Measurements from ENCODE around the gene PRKCE.
A peak's percentile ranks its signal among the peaks of the same experiment; 100 is the strongest.
"Not testable (repeated sequence)": the region's sequence is repeated elsewhere in the genome, so short reads cannot be mapped to it uniquely, and the experiment has no call there.

Gene PRKCE

DNA sequence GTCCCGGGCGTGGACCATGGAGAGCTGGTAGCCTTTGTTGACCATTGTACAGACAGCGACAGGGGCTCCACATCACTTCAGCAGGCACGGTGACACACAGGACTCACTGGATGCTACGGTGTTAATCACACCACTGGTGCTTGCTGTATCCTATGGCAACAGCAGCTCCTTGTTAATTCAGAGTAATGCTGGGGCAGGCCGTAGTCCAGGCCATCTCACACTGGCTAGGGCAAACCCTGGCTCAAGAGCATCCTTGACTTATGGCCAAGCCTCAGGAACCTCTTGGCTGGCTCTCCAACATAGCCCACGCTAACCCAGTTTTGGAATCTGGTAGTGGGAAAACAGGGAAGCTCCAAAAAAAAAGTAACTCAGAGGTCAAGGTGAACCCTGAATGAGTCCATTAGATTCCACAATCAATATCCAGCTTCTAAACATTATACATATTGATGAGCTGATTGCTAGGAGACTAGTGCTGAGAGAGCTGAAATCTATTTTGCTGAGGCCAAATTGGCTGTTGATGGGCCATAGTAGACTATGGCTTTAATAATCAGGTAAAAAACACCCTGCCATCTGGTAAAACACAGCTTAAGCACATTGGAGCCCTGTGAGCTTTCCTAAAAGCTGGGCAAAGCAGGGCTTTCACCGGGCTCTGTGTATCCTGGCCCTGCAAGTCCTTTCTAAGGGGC, 253.6 kb downstream of the PRKCE start:
- DNase-seq (ENCODE audit: low read depth in 1 of 2, low spot score in 1 of 2): no peak
- in situ Hi-C loops (cut with HindIII; ENCODE audit: low pct_unique_long_range_greater_than_20kb, low sequenced_read_pairs): no loop called here
- TF ChIP-seq JUND (IDR thresholded peaks at IDR 0.05; ENCODE audit: low read depth): no peak

DNA sequence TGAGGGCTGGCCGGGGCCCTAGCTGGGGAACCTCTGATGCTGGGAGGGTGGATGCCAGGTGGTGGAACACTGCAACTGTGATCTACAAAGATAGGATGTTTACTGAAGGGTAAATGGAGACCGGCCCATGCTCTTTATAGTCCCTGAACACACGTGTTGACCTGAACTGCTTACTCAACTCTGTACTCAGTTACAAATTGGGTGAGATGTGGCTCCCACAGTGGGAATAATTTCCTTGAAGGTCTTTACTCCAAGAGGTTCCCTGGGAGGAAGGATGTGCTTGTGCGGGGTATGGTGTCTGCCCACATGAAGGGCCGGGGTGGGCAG, 254.1 kb downstream of the PRKCE start:
- TF ChIP-seq JUND (IDR thresholded peaks at IDR 0.05; ENCODE audit: low read depth): no peak
- in situ Hi-C loops (cut with HindIII; ENCODE audit: low pct_unique_long_range_greater_than_20kb, low sequenced_read_pairs): no loop called here
- no peak for DNase-seq (ENCODE audit: low read depth in 1 of 2, low spot score in 1 of 2)

DNA sequence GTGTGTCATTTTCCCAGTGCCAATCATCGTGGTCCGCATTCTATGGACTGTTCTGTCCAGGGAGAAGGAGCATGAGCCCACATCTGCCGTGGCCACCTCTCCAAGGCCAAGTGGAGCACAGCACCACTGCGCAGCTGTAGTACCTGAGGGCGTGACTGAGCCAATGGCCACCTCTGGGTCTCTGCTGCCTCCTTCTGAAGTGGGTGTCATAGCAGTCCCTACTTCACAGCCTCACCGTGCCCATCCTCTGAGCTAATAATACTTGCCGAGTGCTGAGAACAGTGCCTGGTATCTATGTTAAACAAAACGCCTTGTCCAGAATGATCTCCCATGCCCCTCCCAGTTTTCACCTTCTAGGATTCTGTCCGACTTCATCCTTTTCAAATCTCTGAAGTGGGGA, 256.1 kb downstream of the PRKCE start:
- in situ Hi-C loops (cut with HindIII; ENCODE audit: low pct_unique_long_range_greater_than_20kb, low sequenced_read_pairs): no loop called here
- DNase-seq (ENCODE audit: low read depth in 1 of 2, low spot score in 1 of 2): no peak
- no peak for TF ChIP-seq JUND (IDR thresholded peaks at IDR 0.05; ENCODE audit: low read depth)

DNA sequence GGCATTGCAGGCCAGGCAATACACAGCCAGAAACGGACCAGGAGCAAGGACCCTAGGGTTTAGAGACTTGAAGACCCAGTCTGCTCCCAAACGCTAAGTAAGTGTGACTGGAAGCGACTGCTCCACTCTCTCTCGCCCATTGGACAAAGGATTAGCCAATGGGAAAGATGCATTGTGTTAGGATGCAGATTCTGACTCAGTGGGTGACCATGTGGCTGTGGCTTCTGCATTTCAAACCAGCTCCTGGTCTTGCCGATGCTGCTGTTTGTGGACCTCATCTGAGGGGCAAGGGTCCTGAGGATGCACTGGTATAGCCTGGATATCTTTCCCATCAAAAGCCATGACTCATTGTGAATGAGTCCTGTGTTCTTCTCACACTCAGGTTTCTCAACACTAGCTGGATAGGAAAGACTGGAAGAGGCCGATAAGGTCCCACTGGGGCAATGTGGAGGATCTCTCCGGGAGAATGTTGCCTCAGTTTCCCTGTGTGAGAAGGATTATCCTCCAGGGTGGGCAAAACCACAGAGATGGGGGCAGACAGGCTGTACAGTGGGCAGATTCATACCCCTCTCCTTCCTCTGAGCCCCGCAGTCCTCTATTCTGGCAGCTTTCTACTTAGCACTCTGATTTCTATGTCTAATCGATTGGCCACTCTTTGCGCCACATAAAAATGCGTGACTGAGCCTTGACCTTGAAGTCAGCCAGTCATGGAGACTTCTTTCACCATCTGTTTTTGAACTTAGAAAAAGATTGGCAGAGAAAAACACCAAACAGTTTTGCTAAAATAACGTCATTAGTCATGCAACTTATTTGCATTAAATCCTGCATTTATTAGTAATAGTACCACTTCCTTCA, 257.1 kb downstream of the PRKCE start:
- no peak for TF ChIP-seq JUND (IDR thresholded peaks at IDR 0.05; ENCODE audit: low read depth)
- DNase-seq (ENCODE audit: low read depth in 1 of 2, low spot score in 1 of 2): no peak
- in situ Hi-C loops (cut with HindIII; ENCODE audit: low pct_unique_long_range_greater_than_20kb, low sequenced_read_pairs): no loop called here

DNA sequence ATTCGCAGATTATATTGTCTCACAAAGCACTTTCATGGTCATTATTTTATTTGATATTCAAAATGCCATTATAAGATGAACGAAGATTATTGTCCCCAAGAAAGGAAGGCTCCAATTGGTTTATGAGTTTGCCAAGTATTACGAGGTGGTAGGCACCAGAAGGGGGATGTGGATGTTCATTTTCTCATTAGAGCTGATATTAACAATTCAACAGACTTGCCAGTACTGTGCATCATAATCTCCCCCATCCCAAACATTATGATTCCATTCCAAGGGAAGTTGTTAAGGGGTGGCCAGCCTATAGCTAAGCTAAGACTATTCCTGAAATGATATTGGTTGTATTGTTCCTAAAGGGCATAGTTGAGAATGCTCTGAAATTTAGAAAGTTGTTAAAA, 257.7 kb downstream of the PRKCE start:
- in situ Hi-C loops (cut with HindIII; ENCODE audit: low pct_unique_long_range_greater_than_20kb, low sequenced_read_pairs): no loop called here
- TF ChIP-seq JUND (IDR thresholded peaks at IDR 0.05; ENCODE audit: low read depth): no peak
- DNase-seq (ENCODE audit: low read depth in 1 of 2, low spot score in 1 of 2): no peak

DNA sequence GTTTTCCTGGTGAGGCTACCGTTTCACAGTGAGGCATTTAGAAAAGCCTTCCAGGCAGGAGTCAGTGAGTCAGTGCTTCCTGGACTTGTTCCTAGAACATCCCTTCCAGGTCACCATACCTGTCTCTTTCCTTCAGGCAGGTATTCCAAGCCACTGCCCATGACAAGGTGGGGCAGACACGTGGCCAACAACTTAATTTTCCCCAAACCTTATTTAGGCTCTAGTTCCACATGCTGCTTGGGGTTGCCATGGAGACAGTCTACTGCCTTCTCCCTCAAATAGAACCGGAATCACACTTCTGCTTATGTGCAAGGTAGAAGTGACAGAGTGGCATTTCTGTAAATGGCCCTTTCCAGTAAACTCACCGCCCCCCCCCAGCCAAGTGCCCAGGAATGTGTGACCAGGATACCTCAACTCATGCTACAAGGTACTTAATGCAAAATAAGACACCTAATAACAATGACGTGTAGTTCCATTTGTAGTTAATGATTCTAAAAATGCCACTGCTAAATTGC, 258.3 kb downstream of the PRKCE start:
- no peak for TF ChIP-seq JUND (IDR thresholded peaks at IDR 0.05; ENCODE audit: low read depth)
- peak; percentile 28 to 81 for DNase-seq (ENCODE audit: low read depth in 1 of 2, low spot score in 1 of 2)
- in situ Hi-C loops (cut with HindIII; ENCODE audit: low pct_unique_long_range_greater_than_20kb, low sequenced_read_pairs): no loop called here

DNA sequence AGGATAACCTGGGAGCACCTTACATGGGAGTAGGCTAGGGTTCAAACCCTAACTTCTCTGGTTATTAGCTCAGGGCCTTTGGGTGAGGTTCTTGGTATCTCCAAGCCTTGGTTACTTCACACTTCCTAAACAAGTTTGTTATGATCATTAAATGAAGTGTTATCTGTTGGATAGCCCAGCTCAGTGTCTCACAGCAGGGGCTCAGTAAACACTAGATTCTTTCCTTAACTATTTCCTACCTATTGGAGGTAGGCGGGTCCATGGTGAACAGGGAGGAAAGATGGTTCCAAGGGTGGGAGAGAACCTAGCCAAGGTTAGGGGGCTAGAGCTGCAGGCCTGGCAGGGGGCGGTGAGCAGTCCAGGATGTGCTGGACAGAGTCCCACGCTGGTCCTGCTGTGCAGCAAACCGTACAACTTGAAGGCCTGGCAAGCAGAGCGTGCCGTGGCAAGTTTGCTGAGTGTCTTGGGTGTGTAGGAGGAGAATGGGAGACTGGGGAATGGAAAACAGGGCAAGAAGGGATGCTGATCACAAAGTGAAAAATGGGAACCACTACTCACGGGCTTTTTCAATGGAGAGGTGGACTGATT, 259.1 kb downstream of the PRKCE start:
- in situ Hi-C loops (cut with HindIII; ENCODE audit: low pct_unique_long_range_greater_than_20kb, low sequenced_read_pairs): no loop called here
- DNase-seq (ENCODE audit: low read depth in 1 of 2, low spot score in 1 of 2): no peak
- no peak for TF ChIP-seq JUND (IDR thresholded peaks at IDR 0.05; ENCODE audit: low read depth)

DNA sequence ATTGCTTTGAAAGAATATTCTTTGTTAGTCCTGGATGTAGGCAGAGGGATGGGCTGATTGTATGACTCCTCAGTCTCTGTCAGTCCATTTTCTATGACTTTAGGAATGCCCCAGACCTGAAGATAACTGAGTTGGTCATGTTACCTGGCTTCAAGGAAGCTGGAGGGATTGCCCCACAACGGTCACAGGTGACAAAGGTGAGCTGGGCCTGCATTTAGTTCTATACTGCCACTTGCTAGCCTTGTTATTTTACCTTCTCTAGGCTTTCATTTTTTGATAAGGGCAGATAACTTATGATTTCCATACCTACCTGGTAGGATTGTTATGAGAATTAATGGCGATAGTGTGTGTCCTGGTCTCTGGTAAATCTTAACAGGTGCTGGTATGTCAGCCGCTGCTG, 260.1 kb downstream of the PRKCE start:
- TF ChIP-seq JUND (IDR thresholded peaks at IDR 0.05; ENCODE audit: low read depth): no peak
- DNase-seq (ENCODE audit: low read depth in 1 of 2, low spot score in 1 of 2): no peak
- in situ Hi-C loops (cut with HindIII; ENCODE audit: low pct_unique_long_range_greater_than_20kb, low sequenced_read_pairs): no loop called here

DNA sequence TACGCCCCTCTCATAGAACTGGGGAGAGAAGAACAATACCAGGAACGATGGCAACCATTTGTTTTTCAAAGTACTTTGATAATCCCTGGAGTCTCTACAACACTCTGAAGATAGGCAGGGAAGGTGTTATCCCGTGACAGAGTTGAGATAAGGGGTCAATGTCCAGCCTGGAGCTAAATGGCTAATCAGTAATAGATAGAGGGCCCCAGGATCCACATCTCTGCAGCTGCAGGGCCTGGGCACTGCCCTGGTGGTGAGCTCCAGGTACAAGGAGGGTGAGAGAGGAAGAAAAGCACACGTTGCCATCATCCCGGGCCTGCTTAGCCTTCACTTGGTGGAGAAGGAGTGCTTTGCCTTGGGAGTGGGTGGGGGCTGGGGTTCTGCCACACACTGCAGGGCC, 260.6 kb downstream of the PRKCE start:
- DNase-seq (ENCODE audit: low read depth in 1 of 2, low spot score in 1 of 2): no peak
- in situ Hi-C loops (cut with HindIII; ENCODE audit: low pct_unique_long_range_greater_than_20kb, low sequenced_read_pairs): no loop called here
- no peak for TF ChIP-seq JUND (IDR thresholded peaks at IDR 0.05; ENCODE audit: low read depth)

DNA sequence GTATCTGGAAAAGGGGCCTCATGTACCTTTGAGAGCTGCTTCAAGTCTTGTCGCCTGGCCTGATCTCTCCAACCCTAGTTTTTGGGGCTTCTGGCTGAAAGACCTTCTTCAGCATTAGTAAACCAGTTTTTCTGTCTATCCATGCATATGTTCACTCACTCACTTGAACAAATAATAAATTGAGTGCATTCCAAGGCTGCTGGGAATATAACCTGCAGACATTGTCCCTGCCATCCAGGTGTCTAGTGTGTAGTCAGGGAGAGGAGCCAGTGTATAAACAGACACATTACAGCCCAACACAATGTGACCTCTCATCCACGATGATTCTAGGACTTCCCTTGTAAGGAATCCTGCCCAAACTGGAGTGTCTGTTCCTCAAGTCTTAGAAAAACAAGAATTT, 262.1 kb downstream of the PRKCE start:
- in situ Hi-C loops (cut with HindIII; ENCODE audit: low pct_unique_long_range_greater_than_20kb, low sequenced_read_pairs): no loop called here
- DNase-seq (ENCODE audit: low read depth in 1 of 2, low spot score in 1 of 2): peak in 1 of 2 experiments; percentile 48
- TF ChIP-seq JUND (IDR thresholded peaks at IDR 0.05; ENCODE audit: low read depth): no peak

DNA sequence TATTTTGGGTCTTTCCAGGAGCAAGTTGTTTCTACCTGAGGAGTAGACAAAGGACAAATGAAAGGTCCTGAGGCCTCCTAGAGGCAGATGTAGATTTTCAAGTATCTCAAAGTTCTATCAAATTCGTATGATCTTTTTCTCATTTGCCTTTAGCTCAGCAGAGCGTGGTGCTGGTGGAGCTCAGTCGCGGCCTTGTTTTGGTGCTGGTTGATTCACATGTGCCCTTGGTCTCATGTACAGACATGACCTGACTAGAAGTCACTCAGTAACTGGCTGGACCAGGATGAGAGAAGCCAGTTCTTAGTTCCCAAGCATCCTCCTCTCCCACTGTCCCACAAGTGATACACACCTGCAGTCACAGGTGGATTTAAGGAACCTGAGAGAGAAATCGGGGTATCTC, 264.0 kb downstream of the PRKCE start:
- no peak for TF ChIP-seq JUND (IDR thresholded peaks at IDR 0.05; ENCODE audit: low read depth)
- DNase-seq (ENCODE audit: low read depth in 1 of 2, low spot score in 1 of 2): no peak
- in situ Hi-C loops (cut with HindIII; ENCODE audit: low pct_unique_long_range_greater_than_20kb, low sequenced_read_pairs): no loop called here

DNA sequence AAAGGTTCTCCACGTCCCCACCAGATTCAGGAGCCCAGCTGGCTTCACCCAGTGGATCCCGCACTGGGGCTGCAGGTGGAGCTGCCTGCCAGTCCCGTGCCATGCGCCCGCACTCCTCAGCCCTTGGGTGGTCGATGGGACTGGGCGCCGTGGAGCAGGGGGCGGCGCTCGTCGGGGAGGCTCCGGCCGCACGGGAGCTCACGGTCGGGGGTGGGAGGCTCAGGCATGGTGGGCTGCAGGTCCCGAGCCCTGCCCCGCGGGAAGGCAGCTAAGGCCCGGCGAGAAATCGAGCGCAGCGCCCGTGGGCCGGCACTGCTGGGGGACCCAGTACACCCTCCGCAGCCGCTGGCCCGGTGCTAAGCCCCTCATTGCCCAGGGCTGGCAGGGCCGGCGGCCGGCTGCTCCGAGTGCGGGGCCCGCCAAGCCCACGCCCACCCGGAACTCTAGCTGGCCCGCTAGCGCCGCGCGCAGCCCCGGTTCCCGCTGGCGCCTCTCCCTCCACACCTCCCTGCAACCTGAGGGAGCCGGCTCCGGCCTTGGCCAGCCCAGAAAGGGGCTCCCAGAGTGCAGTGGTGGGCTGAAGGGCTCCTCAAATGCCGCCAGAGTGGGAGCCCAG, 266.2 kb downstream of the PRKCE start:
- in situ Hi-C loops (cut with HindIII; ENCODE audit: low pct_unique_long_range_greater_than_20kb, low sequenced_read_pairs); DNase-seq (ENCODE audit: low read depth in 1 of 2, low spot score in 1 of 2): not testable (repeated sequence)
